Frontal cortex (tissue), 4 donors: ENCODE results near the gene SH3RF2. TPM values are rescaled to one million over a fixed set of nuclear protein-coding genes. Genes with fewer than 3 reads are reported as not detected.
"Not testable (repeated sequence)": the region's sequence is repeated elsewhere in the genome, so short reads cannot be mapped to it uniquely, and the experiment has no call there.

ENCODE experiments used
- DNase-seq, 2 donors: peaks; one replicate each; pipeline ENCODE4 v3.0.0; 2012; ENCODE audit warnings: low spot score in 2 of 2
- FAIRE-seq: peaks from 2 replicates; lab custom pipeline; 2012; peaks lifted over from hg19 to GRCh38; lab: Jason Lieb, UNC
- total RNA-seq: library from RNA; depleted of rRNA; stranded (reverse); fragments of >200 nt; gene quantifications from one replicate; pipeline ENCODE4 v1.2.3, GENCODE V29; 2014
- donor health status: control.
- donor health status: control.
- donor health status: control.

The SH3RF2 gene
- total RNA-seq, 1 donor from 2014 or later: under 0.01 TPM

- no peak for DNase-seq
- FAIRE-seq: no peak
These were observed 9.9 kb downstream of the SH3RF2 start for GRCh38 chr5:145946112-145946861.

GRCh38 chr5:145947581-145947980 is 11.2 kb downstream of the SH3RF2 start:
- DNase-seq (no peak), FAIRE-seq (no peak)

DNA sequence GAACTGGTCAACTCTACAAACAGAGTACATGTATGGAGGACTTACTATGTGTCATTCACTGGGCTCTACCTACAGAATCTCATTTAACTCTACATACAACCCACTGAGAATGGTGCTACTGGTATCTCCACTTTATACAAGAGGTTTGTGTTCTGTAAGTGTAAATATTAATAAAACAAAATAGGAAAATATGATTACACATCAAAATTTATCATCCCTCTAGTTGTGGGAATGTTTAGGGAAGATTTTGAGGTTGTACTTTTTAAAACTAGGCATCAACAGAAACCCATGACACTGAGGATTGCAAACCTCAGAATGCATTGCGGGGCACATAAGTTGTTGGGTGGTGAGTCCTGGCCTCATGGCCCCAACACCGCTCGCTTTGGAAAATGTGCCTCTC is 11.7 kb downstream of the SH3RF2 start:
- FAIRE-seq (no peak), DNase-seq (no peak)

DNA sequence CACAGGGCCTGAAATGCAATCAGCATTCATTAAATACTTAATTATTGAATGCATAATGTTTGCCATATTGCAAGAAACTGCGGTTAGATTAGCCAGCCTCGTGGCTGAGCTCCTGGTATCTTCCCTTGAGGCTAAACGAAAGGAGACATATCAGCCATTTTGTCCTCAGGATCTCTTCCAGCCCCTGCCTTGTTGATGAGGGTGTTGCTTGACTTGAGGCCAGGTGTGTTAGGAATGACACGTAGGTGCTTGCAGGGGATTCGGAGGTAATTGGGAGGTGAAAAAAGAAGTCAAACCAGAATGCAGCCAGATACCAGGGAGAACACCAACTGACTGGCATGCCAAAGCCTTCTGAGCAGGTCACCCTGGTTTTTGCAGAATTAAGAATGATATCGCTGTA is 12.5 kb downstream of the SH3RF2 start:
- no peak for FAIRE-seq
- DNase-seq: no peak

GRCh38 chr5:145949474-145949873 is 13.1 kb downstream of the SH3RF2 start:
- FAIRE-seq (no peak), DNase-seq (no peak)

DNA sequence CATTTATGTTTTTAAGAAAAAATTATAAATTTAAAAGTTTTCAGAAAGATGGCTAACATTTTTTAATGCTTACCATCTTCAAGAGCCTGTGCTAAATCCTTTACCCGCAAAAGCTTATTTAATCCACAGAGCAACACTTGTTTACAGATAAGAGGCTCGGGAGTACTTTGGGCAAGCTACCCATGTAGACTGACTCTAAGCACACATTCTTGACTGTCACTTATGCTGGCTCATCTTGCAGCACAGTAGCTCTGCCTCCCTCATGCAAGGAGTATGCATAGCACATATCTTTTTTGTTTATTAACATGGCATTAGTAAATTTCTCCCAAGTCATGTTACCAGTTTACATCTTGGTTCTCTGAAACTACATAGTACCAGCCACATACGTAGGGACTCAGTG is 14.7 kb downstream of the SH3RF2 start:
- FAIRE-seq: no peak
- DNase-seq: no peak

DNA sequence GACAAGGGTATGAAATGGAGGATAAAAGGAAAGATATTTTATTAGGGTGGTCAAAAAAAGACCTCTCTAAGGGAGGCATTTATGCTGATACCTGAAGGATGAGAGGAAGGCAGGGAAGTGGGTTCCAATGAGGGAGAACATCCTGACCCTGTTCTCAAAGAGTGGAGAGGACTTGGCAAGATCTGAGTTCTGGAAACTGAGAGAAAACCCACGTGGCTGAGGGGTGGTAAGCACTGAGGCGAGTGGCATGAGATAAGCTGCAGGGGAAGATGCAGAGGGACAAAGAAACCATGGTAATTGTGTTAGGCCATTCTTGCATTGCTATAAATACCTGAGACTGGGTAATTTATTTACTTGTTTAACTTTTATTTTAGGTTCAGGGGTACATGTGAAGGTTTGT is 16.8 kb downstream of the SH3RF2 start:
- no peak for DNase-seq
- no peak for FAIRE-seq

DNA sequence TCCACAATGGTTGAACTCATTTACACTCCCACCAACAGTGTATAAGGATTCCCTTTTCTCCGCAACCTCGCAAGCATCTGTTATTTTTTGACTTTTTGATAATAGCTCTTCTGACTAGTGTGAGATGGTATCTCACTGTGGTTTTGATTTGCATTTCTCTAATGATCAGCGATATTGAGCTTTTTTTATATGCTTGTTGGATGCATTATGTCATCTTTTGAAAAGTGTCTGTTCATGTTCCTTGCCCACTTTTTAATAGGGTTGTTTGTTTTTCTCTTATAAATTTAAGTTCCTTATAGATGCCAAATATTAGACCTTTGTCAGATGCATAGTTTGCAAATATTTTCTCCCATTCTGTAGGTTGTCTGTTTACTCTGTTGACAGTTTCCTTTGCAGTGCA is 17.8 kb downstream of the SH3RF2 start:
- DNase-seq, FAIRE-seq: not testable (repeated sequence)

DNA sequence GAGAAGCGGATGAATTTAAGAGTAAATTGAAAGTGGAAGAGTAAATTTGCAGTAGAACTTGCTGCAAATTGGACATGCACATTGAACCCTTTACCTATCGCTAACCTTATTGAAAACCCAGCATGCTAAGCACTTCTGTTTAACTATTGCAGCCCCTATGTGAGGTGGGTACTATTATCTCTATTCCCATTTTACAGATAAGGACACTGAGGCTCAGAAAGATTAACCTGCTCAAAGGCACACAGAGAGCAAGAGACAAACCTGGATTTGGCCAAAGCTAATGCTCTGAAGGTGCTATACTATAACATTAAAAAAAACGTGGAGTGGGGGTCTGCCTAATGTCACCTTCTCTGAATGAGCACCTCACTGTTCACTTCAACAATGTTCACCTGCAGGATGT is 21.0 kb downstream of the SH3RF2 start:
- FAIRE-seq (no peak), DNase-seq (no peak)

DNA sequence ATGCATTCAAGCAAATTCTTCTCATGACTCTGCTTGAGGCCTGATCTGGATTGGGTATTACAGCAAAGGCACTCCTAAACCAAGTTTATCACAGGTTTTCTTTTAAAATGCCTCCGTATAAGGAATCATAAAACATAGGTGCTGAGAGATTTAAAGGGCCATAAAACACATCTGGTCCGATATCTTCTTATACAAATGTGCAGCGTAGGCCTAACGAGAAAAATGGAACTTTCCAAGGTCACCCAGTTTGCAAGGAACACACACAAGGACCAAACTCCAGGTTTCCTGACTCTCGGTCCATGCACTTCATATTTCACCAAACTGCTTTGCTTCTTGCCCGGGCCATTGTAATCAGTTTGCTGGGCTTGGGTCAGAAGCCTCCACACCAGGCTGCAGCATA is 22.1 kb downstream of the SH3RF2 start:
- DNase-seq (no peak), FAIRE-seq (no peak)

- FAIRE-seq (no peak), DNase-seq (no peak)
These were observed 23.8 kb downstream of the SH3RF2 start for GRCh38 chr5:145960166-145960565.

DNA sequence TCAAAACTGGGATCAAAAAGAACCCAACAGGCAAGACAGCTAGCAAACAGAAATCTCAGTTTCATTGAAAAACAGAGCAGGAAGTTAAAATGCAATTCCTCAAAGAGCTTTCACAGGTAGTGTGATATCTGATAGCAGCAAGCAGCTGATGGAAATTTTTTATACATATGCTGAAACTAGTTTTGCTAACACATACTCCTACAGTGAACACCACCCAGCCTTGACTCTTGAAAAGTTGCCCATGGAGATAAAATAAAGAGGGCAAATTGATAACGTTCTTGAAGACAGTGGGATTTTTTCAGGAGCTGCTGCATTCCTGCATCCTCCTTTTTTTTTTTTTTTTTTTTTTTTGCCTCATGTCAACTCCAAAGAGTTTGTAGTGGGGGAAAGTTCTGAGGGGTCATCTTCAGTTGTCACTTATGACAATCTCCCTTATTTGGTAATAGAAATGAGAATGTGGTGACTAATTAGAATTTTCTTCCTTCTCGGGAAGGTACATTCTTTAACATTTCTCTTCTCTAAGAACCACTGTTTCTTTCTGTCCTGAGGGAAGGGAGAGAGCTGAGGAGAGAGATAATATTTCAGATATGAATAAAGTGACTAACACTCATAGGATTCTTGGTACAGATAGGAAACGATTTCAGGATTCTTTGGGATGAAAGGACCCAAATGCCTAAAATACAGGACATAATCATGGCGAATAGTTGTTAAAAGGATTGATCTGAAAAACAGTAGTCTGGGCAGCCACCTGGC is 24.6 kb downstream of the SH3RF2 start:
- FAIRE-seq (no peak), DNase-seq (no peak)

- DNase-seq (no peak), FAIRE-seq (no peak)
These were observed 25.6 kb downstream of the SH3RF2 start for GRCh38 chr5:145962001-145962400.

- not testable (repeated sequence) for FAIRE-seq
These were observed 27.6 kb downstream of the SH3RF2 start for GRCh38 chr5:145964008-145964407.

GRCh38 chr5:145965804-145966203 is 29.4 kb downstream of the SH3RF2 start:
- FAIRE-seq: no peak

More at GRCh38 chr5:145964008-145964407, 27.6 kb downstream of the SH3RF2 start:
- not testable (repeated sequence) for DNase-seq

GRCh38 chr5:145967296-145967695 is 30.9 kb downstream of the SH3RF2 start:
- no peak for FAIRE-seq
- DNase-seq: no peak

More at GRCh38 chr5:145965804-145966203, 29.4 kb downstream of the SH3RF2 start:
- no peak for DNase-seq

DNA sequence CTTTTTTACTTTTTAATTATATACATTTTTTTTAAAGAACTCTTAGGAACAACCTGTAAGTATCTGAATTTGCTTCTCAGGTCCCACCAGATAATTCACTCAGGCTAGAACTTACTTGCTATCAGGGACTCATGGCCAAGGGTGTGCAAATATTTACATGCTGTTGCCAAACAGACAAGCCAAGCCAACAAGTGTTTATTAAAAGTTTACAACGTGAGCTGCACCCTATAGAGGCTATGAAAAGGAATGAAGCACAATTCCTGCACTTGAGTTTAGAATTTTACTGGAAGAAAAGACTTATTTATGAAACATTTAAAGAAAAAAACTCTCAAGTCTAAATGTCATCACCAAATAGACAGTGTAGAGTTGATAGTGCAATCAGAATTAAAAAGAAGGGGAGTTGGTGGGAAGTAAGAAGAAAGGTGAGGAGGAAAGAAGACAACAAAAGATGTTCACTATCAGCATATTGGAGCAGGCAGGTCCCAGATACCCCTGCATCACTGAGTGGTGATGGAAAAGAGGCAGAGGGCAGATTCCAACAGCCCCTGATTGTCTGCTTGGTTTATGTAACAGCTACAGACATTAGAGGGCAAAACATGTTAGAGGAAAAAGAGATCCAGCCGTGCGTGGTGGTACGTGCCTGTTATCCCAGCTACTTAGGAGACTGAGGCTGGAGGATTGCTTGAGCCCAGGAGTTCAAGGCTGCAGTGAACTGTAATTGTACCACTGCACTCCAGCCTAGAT is 32.8 kb downstream of the SH3RF2 start:
- no peak for DNase-seq

GRCh38 chr5:145969714-145970092 is 33.3 kb downstream of the SH3RF2 start:
- FAIRE-seq (no peak), DNase-seq (no peak)

More for the DNA sequence above, 32.8 kb downstream of the SH3RF2 start:
- no peak for FAIRE-seq

DNA sequence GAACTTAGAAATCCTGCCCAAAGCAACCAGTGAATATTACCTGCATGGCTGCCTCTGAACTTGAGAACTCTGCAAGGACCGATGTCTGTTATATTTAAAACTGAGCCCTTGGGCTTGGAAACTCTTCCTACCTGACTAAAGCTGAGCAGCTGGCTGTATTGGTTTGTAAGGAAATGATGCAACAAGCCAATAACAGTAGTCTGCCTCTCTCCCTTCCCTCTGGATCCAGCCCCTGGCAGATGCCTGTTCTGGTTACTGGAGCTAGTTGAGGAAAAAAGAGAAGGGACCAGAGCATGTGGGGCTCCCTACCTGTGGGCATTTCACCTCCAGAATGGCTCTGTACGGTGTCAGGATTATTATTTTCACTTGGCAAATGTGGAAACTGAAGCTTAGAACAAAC is 34.7 kb downstream of the SH3RF2 start:
- DNase-seq (no peak), FAIRE-seq (no peak)

DNA sequence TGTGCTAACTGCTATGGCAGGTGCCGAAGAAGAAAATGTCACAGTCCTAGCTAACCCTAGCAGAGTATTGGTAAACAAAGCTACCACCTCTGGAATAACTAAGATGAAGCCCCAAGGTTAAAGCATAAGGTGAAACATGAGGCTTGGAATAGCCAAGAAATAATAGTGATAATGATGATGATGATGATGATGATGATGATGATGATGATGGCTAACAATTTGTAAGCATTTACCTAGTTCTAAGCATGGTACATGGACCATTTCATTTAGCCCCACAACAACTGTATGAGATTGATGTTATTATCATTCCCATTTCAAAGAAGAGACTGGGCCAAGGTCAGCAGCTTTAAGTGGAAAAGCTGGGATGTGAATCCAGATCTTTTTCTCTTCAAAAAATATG is 35.3 kb downstream of the SH3RF2 start:
- no peak for DNase-seq
- FAIRE-seq: no peak

- DNase-seq: no peak
- FAIRE-seq: no peak
These were observed 38.6 kb downstream of the SH3RF2 start for GRCh38 chr5:145975001-145975360.
